8988T (cell line): Measurements from ENCODE around the gene PTTG1.

ENCODE experiments used
- DNase-seq: peaks from one replicate; pipeline ENCODE4 v3.0.0; 2011

Gene PTTG1

GRCh38 chr5:160421625-160422258 is at the start of gene PTTG1:
Gene PTTG1 (plus strand): TSS chr5:160421855. CDS start chr5:160422313, 458 bp downstream.
- no peak for DNase-seq

- no peak for DNase-seq
These were observed 46.5 kb upstream of the PTTG1 start for GRCh38 chr5:160375166-160375565.

GRCh38 chr5:160375701-160376100 is 46.0 kb upstream of the PTTG1 start:
- no peak for DNase-seq

- DNase-seq = no peak
These were observed 45.2 kb upstream of the PTTG1 start for GRCh38 chr5:160376416-160376815.

- no peak for DNase-seq
These were observed 44.0 kb upstream of the PTTG1 start for GRCh38 chr5:160377651-160378050.

GRCh38 chr5:160378330-160378729 is 43.3 kb upstream of the PTTG1 start:
- DNase-seq = no peak

- DNase-seq = no peak
These were observed 42.1 kb upstream of the PTTG1 start for GRCh38 chr5:160379511-160379910.

- DNase-seq = no peak
These were observed 41.6 kb upstream of the PTTG1 start for GRCh38 chr5:160380041-160380440.

GRCh38 chr5:160382346-160382745 is 39.3 kb upstream of the PTTG1 start:
- DNase-seq = no peak

GRCh38 chr5:160384681-160385080 is 37.0 kb upstream of the PTTG1 start:
- DNase-seq = no peak

GRCh38 chr5:160385496-160385895 is 36.2 kb upstream of the PTTG1 start:
- no peak for DNase-seq

- DNase-seq = no peak
These were observed 34.2 kb upstream of the PTTG1 start for GRCh38 chr5:160387445-160387844.

GRCh38 chr5:160390787-160391696 is 30.6 kb upstream of the PTTG1 start:
- DNase-seq = no peak

- DNase-seq = no peak
These were observed 26.5 kb upstream of the PTTG1 start for GRCh38 chr5:160395111-160395510.

- DNase-seq = no peak
These were observed 24.2 kb upstream of the PTTG1 start for GRCh38 chr5:160397492-160397891.

GRCh38 chr5:160398806-160399205 is 22.8 kb upstream of the PTTG1 start:
- no peak for DNase-seq

GRCh38 chr5:160399402-160400353 is 22.0 kb upstream of the PTTG1 start, which contains the start of gene FAM200C:
Gene FAM200C (minus strand): TSS chr5:160400054. CDS start chr5:160395490, 4,564 bp downstream.
- peak; percentile 72 for DNase-seq

GRCh38 chr5:160418561-160419457 is 2.8 kb upstream of the PTTG1 start, which contains the start of gene SLU7:
Gene SLU7 (minus strand): TSS chr5:160419081. CDS start chr5:160415294, 3,787 bp downstream.
- peak; percentile 51 for DNase-seq

- DNase-seq = no peak
These were observed 2.0 kb upstream of the PTTG1 start for GRCh38 chr5:160419458-160420330.

GRCh38 chr5:160420331-160420610 is 1.4 kb upstream of the PTTG1 start:
- no peak for DNase-seq

GRCh38 chr5:160423099-160423498 is 1.4 kb downstream of the PTTG1 start:
- DNase-seq = no peak
